IMR-90 (cell line): ENCODE data around the gene SLC25A12.

ENCODE experiments used
- CEBPB ChIP-seq: IDR thresholded peaks from 2 replicates; pipeline ENCODE4 v1.6.1; 2012; ENCODE audit warnings: low read depth, low read length, improper control_type of control experiment
- CHD1 ChIP-seq: IDR thresholded peaks from 2 replicates; pipeline ENCODE4 v1.6.1; 2012; ENCODE audit warnings: low read depth, low read length, improper control_type of control experiment
- CTCF ChIP-seq: conservative IDR thresholded peaks from 2 replicates; pipeline ENCODE4 v1.5.1; 2012; ENCODE audit warnings: mild to moderate bottlenecking, low read depth, low read length, improper control_type of control experiment
- ELK1 ChIP-seq: fragments of 150-350 bp; IDR thresholded peaks from 2 replicates; pipeline ENCODE4 v1.6.1; 2016; ENCODE audit warnings: low read depth, mild to moderate bottlenecking, low read length, moderate library complexity, borderline replicate concordance
- FOS ChIP-seq: fragments of 150-350 bp; IDR thresholded peaks from 2 replicates; pipeline ENCODE4 v1.6.1; 2016; ENCODE audit warnings: low read depth, low read length
- MAZ ChIP-seq: IDR thresholded peaks from 2 replicates; pipeline ENCODE4 v1.6.1; 2012; ENCODE audit warnings: low read depth, mild to moderate bottlenecking, low read length, improper control_type of control experiment, moderate library complexity, borderline replicate concordance
- NFE2L2 ChIP-seq: fragments of 150-350 bp; IDR thresholded peaks from 2 replicates; pipeline ENCODE4 v1.6.1; 2016; ENCODE audit warnings: low read depth, mild to moderate bottlenecking, low read length
- POLR2A ChIP-seq: IDR thresholded peaks from 2 replicates; pipeline ENCODE4 v1.6.1; 2012; ENCODE audit warnings: mild to moderate bottlenecking, low read depth, low read length
- RAD21 ChIP-seq: IDR thresholded peaks from 2 replicates; pipeline ENCODE4 v1.6.1; 2012; ENCODE audit warnings: low read length, improper control_type of control experiment
- RCOR1 ChIP-seq: IDR thresholded peaks from 2 replicates; pipeline ENCODE4 v1.6.1; 2012; ENCODE audit warnings: mild to moderate bottlenecking, low read length, improper control_type of control experiment; ENCODE audit not compliant: insufficient replicate concordance
- RFX5 ChIP-seq: IDR thresholded peaks from 2 replicates; pipeline ENCODE4 v1.8.0; 2012; ENCODE audit warnings: low read depth, mild to moderate bottlenecking, low read length, moderate library complexity
- SMC3 ChIP-seq: fragments of 150-350 bp; IDR thresholded peaks from 2 replicates; pipeline ENCODE4 v1.6.1; 2016; ENCODE audit warnings: low read depth, mild to moderate bottlenecking, antibody characterized with exemption, low read length, moderate library complexity
- USF2 ChIP-seq: fragments of 150-350 bp; IDR thresholded peaks from 2 replicates; pipeline ENCODE4 v1.6.1; 2017; ENCODE audit warnings: mild to moderate bottlenecking, antibody characterized with exemption, low read length, low read depth

- TF ChIP-seq CTCF (no peak), POLR2A (no peak), MAZ (no peak), RAD21 (no peak), CEBPB (no peak), RFX5 (no peak), USF2 (no peak), FOS (no peak), ELK1 (no peak), RCOR1 (no peak), CHD1 (no peak), SMC3 (no peak), NFE2L2 (no peak)
These were observed 151.3 kb downstream of the SLC25A12 start for GRCh38 chr2:171742760-171743159.
